Inflammatory macrophage treated with lipopolysaccharide for 1 hour (primary cell): Measurements from ENCODE around the gene GSDMA.
"Not testable (repeated sequence)": the region's sequence is repeated elsewhere in the genome, so short reads cannot be mapped to it uniquely, and the experiment has no call there.

Experiments used
- DNase-seq, 2 donors: peaks; one replicate each; pipeline ENCODE4 v3.0.0-alpha.2; 2020 to 2022

The GSDMA gene

DNA sequence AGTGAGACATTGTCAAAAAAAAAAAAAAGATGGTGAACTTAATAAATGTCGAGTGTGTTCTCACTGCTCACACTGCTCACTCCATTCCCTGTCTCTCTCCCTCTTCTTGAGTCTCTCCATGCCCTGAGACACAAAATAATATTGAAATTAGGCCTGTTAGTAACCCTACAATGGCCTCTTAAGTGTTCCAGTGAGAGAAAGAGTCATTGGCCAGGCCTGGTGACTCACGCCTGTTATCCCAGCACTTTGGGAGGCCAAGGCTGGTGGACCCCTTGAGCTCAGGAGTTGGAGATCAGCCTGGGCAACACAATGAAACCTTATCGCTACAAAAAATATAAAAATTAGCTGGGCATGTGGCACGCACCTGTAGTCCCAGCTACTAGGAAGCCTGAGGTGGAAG lies 36.3 kb downstream of the GSDMA start:
- no peak for DNase-seq

DNA sequence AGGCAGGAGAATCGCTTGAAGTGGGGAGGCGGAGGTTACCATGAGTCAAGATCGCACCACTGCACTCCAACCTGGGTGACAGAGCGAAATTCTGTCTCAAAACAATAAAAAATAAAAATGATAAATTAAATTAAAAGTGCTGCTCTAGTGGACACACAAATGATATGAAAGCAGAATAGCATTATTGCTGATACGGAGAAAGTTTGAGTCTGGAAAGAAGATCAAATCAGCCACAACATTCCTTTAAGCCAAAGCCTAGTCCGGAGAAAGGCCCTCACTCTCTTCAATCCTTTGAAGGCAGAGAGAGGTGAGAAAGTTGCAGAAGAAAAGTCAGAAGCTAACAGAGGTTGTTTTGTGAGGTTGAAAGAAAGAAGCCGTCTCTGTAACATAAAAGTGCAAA lies 37.4 kb downstream of the GSDMA start:
- DNase-seq, result no peak

DNA sequence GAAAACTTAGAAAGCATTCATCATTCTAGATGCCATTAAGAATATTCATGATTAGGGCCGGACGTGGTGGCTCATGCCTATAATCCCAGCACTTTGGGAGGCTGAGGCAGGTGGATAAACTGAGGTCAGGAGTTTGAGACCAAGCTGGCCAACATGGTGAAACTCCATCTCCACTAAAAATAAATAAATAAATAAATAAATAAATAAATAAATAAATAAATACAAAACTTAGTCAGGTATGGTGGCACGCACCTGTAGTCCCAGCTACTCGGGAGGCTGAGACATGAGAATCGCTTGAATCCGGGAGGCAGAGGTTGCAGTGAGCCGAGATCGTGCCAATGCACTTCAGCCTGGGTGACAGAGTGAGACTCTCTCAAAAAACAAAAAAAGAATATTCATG lies 38.5 kb downstream of the GSDMA start:
- DNase-seq, result not testable (repeated sequence)

DNA sequence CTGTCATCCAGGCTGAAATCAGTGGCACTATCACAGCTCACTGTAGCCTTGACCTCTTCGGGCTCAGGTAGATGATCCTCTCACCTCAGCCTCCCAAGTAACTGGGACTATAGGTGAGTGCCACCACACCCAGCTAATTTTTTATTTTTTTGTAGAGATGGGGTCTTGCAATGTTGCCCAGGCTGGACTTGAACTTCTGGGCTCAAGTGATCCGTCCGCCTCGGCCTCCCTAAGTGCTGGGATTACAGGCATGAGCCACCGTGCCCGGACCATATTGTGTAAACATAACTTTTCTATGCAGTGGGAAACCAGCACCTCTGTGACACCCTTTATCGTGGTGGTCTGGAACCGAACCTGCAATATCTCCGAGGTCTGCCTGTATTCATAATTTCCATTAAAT lies 41.3 kb downstream of the GSDMA start:
- DNase-seq, result no peak

DNA sequence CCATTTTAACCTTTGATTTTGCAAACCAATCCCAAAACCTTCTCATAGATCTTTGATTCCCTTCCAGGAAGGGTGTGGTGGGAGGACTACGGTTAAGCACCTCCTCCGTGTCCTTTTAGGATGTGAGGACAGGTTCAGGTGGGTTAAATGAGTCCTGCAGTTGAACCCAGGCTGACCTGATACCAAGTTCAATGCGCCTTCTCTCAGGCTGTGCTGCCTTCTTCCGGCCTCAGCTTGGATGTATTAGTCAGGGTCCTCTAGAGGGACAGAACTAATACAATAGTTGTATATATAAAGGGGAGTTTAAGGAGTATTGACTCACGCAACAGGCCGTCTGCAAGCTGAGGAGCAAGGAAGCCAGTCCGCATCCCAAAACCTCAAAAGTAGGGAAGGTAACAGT lies 41.9 kb downstream of the GSDMA start:
- no peak for DNase-seq

DNA sequence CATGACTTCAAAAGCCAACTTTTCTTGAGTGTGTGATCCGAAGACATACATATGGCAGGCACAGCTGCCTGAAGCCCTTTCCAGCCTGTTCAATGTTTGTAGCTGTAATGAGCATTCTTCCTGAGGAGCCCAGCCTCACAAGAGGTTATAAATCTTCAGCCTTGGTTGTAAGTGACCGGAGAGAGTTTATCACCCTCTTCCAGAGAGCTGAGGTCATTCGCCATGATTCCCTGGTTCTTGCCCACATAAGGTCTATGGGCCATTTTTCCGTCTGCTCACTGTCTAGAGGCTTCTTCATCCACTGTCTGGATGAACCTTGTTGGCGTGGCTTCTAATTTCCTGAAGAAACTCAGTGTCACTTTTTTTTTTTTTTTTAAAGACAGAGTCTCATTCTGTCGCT lies 42.7 kb downstream of the GSDMA start:
- no peak for DNase-seq

DNA sequence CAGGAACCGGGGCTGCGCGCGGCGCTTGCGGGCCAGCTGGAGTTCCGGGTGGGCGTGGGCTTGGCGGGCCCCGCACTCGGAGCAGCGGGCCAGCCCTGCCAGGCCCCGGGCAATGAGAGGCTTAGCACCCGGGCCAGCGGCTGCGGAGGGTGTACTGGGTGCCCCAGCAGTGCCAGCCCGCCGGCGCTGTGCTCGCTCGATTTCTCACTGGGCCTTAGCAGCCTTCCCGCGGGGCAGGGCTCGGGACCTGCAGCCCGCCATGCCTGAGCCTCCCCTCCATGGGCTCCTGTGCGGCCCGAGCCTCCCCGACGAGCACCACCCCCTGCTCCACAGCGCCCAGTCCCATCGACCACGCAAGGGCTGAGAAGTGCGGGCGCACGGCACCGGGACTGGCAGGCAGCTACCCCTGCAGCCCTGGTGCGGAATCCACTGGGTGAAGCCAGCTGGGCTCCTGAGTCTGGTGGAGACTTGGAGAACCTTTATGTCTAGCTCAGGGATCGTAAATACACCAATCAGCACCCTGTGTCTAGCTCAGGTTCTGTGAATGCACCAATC lies 48.2 kb downstream of the GSDMA start:
- DNase-seq, result not testable (repeated sequence)

DNA sequence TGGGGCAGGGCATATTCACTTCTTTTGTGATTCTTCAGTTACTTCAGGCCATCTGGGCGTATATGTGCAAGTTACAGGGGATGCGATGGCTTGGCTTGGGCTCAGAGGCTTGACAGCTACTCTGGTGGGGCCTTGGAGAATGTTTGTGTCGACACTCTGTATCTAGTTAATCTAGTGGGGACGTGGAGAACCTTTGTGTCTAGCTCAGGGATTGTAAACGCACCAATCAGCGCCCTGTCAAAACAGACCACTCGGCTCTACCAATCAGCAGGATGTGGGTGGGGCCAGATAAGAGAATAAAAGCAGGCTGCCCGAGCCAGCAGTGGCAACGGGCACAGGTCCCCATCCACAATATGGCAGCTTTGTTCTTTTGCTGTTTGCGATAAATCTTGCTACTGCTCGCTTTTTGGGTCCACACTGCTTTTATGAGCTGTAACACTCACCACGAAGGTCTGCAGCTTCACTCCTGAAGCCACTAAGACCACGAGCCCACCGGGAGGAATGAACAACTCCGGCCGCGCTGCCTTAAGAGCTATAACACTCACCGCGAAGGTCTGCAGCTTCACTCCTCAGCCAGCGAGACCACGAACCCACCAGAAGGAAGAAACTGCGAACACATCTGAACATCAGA lies 49.3 kb downstream of the GSDMA start:
- DNase-seq, result not testable (repeated sequence)

DNA sequence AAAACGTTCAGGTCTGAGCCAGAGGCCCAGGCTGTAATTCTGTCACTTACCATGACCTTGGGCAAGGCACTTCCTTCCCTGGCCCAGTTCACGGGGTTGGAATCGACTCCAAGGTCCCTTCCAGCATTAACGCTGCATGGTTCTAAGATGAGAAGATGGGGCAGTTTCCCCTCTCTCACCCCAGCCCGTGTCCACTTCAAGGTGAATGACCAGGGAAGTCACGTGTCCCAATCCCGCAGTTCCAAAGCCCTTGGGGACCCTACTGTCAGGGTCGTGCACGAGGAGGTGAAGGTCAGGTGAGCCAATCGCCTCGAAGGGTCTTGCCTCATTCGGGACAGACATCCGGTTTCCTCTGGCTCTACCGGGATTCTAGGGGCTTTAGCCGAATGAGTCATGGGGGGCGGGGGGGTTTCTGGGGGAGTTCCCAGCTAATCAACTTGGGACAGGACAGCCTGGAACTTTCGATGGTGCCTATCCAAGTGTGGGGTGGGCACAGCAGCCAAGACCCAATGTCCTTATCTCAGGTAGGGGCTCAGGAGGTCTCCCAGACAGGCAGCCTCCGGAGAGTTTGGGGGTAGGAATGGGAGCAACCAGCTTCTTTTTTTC lies 51.7 kb downstream of the GSDMA start:
- DNase-seq, result peak in 1 of 2 donors; percentile 40

DNA sequence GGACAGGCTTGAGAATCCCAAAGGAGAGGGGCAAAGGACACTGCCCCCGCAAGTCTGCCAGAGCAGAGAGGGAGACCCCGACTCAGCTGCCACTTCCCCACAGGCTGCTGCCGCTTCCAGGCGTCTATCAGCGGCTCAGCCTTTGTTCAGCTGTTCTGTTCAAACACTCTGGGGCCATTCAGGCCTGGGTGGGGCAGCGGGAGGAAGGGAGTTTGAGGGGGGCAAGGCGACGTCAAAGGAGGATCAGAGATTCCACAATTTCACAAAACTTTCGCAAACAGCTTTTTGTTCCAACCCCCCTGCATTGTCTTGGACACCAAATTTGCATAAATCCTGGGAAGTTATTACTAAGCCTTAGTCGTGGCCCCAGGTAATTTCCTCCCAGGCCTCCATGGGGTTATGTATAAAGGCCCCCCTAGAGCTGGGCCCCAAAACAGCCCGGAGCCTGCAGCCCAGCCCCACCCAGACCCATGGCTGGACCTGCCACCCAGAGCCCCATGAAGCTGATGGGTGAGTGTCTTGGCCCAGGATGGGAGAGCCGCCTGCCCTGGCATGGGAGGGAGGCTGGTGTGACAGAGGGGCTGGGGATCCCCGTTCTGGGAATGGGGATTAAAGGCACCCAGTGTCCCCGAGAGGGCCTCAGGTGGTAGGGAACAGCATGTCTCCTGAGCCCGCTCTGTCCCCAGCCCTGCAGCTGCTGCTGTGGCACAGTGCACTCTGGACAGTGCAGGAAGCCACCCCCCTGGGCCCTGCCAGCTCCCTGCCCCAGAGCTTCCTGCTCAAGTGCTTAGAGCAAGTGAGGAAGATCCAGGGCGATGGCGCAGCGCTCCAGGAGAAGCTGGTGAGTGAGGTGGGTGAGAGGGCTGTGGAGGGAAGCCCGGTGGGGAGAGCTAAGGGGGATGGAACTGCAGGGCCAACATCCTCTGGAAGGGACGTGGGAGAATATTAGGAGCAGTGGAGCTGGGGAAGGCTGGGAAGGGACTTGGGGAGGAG lies 52.5 kb downstream of the GSDMA start, which contains the start of gene CSF3:
TSS of gene CSF3 (plus strand) at position 436 of the 993 bp plus-strand sequence. CDS start at position 471, 35 bp downstream.
- peak; percentile 64 to 71 for DNase-seq

DNA sequence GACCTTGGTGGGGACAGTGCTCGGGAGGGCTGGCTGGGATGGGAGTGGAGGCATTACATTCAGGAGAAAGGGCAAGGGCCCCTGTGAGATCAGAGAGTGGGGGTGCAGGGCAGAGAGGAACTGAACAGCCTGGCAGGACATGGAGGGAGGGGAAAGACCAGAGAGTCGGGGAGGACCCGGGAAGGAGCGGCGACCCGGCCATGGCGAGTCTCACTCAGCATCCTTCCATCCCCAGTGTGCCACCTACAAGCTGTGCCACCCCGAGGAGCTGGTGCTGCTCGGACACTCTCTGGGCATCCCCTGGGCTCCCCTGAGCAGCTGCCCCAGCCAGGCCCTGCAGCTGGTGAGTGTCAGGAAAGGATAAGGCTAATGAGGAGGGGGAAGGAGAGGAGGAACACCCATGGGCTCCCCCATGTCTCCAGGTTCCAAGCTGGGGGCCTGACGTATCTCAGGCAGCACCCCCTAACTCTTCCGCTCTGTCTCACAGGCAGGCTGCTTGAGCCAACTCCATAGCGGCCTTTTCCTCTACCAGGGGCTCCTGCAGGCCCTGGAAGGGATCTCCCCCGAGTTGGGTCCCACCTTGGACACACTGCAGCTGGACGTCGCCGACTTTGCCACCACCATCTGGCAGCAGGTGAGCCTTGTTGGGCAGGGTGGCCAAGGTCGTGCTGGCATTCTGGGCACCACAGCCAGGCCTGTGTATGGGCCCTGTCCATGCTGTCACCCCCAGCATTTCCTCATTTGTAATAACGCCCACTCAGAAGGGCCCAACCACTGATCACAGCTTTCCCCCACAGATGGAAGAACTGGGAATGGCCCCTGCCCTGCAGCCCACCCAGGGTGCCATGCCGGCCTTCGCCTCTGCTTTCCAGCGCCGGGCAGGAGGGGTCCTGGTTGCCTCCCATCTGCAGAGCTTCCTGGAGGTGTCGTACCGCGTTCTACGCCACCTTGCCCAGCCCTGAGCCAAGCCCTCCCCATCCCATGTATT lies 53.5 kb downstream of the GSDMA start:
- peak in 1 of 2 donors; percentile 28 for DNase-seq

DNA sequence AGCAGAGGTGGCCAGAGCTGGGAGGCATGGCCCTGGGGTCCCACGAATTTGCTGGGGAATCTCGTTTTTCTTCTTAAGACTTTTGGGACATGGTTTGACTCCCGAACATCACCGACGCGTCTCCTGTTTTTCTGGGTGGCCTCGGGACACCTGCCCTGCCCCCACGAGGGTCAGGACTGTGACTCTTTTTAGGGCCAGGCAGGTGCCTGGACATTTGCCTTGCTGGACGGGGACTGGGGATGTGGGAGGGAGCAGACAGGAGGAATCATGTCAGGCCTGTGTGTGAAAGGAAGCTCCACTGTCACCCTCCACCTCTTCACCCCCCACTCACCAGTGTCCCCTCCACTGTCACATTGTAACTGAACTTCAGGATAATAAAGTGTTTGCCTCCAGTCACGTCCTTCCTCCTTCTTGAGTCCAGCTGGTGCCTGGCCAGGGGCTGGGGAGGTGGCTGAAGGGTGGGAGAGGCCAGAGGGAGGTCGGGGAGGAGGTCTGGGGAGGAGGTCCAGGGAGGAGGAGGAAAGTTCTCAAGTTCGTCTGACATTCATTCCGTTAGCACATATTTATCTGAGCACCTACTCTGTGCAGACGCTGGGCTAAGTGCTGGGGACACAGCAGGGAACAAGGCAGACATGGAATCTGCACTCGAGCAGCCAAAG lies 54.7 kb downstream of the GSDMA start:
- no peak for DNase-seq

DNA sequence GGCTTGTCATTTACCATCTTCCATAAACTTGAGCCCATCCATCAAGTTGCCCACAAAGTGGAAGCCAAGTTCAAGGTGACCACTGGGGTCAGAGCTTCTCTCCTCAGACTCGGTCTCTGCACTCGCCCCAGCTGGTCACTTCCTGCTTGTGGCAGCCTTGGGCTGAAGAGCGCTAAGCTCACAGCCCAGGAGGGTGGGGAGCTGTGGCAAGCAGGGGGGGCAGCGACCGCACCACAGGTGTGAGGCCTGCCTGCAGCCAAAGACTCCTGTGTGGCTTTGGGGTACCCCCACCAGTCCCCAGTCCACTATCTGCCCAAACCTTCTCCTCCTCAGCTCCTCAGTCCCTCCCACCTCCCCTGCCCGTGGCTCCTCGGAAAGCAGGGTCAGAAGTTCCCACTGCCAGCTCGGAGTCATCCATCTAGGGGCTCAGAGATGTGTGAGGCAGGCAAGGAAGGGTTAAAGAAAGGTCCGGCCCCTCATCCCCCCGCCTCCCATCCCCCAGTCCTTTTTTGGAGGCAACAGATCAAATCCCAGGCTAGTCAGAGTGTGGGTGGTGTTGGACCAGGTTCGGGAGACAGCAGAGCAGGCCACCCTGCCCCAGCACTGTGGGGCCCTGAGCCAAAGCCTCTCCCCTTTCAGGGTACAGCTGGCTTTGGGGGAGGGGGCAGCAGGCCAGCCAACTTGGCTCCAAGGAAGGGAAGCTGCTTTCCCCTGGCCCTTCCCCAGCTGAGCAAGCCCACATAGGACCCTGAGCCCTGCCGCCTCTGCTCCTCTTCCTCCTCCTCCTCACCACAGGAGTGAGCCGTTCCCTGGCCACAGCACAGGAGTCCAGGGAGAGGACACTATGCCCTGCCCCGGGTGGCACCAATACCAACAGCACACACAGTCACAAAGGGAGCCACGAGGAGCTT lies 55.7 kb downstream of the GSDMA start:
- DNase-seq, result no peak

DNA sequence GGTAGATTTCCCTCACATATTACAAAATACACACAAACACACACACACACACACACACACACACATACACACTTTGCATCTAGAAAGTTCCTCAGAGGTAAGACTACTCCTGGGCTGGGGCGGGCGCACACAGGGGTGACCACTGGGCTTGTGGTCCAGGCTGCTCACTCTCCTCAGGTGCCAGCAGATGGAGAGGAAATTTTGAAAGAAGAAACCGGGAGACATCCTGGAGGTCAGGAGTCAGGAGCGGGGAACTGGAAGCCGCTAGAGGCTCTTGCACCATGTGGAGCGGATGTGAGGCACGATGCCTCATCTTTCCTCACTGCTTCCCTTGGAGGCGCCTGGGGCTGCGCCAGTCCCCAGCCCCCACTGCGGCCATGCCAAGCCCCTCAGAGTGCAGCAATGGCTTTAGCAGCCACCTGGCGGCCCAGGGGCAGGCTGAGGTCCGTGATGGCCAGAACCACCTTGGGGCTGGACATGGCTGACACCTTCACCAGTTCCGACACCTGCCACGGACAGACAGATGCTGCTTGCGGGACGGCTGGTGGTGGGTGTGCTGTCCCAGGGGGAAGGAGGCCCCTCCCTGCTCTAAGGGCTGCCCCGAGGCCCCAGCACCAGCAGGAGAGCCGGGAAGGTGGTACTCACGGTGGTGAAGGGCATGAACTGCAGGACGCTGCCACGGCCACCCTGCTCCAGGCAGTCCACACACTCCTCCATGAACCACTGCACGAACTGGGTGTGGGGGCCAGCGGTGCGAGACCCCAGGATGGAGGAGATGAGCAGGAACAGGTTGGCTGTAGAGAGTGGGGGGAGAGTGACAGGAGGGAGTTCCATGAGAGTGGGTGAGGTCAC lies 56.6 kb downstream of the GSDMA start:
- DNase-seq, result no peak

DNA sequence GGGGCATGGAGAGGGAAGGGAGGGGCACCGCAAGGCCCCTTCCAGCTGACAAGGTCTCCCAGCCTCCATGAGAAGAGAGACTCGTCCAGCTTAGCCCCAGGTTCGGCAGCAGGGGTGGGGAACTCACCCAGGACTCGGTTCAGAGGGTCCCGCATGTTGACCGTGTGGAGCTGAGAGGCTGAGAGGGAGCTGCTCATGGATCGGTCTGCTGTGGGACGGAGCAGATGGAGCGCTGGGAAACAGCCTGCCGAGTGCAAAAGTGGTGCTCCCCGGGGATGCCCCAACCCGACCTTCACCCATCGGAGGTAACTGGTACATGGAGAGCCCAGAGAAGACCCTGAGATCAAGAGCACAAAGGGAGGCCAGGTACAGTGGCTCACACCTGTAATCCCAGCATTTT lies 57.3 kb downstream of the GSDMA start:
- DNase-seq, result no peak

DNA sequence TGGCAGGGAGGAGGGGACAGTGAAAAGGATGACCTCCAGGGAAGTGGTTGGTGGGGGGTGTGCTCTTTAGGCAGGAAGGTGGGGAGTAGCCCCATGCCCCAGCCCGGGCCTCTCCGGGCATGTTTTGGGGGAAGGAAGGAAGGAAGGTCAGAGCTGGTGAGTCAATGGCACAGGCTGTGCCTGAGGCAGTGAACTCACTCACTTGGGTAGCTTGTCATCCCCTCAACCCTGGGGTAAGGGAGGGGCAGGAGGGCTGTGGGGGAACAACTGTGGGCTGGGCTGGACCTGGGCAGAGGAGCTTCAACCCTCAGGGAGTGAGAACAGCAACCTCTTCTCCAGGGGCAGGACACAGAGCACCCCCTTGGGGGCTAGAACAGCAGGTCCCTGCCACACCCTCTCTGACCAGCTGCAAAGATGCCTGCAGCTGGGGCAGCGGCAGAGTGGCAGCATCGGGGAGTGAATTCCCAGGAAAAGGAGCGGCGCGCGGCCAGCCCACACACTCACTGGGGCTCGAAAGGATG lies 58.7 kb downstream of the GSDMA start:
- DNase-seq, result no peak

DNA sequence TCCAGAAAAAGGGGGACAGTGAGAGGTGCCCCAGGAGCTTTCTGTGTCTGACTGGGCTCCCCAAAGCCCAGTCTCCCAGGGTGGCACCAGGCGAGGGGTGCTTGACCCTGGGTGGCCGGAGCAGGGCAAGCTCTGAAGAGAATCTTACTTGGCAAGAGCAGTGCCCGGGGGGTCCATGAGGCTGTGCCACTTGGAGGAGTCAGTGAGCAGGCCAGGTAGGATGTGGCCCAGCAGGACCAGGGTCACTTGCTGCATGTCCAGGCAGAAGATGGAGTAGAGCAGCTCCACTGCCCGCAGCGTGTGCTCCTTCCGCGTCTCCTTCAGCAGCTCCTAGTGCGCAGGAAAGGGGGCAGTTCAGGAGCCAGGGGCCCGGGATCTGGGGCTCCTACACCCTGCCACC lies 59.7 kb downstream of the GSDMA start:
- DNase-seq, result no peak

DNA sequence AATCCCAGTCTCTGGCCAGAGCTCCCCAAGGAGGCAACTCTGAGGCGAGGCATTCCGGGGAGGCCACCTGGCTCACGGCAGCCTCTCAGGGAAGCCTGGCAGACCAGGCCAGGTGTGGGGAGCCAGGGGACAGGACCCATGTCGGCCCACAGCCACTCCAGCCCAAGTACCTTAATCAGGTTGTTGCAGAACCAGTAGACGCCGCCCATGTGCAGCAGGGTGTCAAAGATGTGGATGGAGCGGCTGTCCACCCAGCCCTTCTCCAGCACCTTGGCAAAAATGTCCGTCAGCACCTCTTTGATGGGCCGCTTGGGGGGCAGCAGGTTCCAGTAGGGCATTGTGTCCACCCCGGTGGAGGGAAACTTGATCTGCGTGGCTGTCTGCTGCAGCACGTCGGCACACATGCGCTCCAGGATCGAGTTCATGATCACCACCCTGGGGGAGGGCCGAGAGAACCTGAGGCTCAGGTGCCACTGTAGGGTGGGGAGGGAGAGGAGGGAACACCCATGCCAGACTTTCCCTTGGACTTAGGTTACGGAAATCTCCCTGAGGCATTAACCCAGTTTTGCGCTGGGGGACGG lies 60.2 kb downstream of the GSDMA start:
- no peak for DNase-seq
